ENCODE results near the gene AKAP8L. TPM values are rescaled to one million over a fixed set of nuclear protein-coding genes. Genes with fewer than 3 reads are reported as not detected.

AKAP8L gene
- 71.9 and 76.0 TPM in 2 replicates for total RNA-seq

GRCh38 chr19:15418579-15419412 lies at the start of gene AKAP8L:
Gene AKAP8L (minus strand): TSS chr19:15418988. CDS start chr19:15418923, 65 bp downstream.

DNA sequence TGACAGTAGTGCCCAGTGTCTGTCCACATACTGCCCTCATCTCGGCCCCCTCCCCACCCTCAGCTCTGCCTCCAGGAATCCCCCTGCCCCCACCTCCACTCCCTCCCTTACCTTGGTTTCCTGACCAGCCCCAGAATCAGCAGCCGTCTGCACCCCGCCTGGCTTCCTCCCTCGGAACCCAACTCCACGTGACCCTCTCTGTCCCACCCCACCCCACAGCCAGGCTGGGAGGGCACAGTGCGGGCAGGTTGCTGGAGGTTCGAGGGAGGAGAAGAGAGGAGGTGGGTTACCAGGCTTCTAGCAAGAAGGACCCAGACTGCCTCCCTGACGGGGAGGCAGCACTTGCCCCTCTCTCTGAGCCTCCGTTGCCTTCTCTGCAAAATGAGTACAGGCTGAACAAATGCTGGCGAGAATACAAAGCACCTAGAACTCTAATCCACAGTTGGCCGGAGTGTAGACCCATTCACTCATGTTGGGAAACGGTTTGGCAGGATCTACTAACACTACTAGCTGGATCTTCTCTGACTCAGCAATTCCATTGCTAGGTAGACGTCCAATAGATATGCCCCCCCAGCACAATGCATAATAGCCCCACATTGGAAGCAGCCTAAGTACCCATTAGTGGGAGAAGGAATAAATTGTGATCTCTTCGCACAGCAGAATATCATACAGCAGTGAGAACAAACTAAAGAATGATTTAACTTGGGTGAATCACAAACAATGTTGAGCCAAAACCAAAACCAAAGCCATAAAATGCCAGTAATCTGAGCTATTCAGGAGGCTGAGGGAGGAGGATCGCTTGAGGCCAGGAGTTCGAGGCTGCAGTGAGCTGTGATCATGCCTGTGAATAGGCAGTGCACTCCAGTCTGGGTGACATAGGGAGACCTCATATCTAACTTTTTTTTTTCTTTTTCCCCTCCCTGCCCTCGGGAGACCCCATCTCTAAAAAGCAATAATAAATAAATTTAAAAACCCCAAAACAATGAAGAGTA lies 45.9 kb upstream of the AKAP8L start, which contains the start of gene RASAL3:
Gene RASAL3 (minus strand): TSS at position 151 of the 992 bp plus-strand sequence. CDS start 186 bp downstream, outside the sequence.

GRCh38 chr19:15449620-15450527 lies 31.1 kb upstream of the AKAP8L start, which contains the start of gene WIZ:
Gene WIZ (minus strand): TSS chr19:15449956. CDS start chr19:15448307, 1,649 bp downstream.

GRCh38 chr19:15379083-15379998 lies 39.4 kb downstream of the AKAP8L start, which contains the start of gene AKAP8:
Gene AKAP8 (minus strand): TSS chr19:15379787. CDS start chr19:15379731, 56 bp downstream.

DNA sequence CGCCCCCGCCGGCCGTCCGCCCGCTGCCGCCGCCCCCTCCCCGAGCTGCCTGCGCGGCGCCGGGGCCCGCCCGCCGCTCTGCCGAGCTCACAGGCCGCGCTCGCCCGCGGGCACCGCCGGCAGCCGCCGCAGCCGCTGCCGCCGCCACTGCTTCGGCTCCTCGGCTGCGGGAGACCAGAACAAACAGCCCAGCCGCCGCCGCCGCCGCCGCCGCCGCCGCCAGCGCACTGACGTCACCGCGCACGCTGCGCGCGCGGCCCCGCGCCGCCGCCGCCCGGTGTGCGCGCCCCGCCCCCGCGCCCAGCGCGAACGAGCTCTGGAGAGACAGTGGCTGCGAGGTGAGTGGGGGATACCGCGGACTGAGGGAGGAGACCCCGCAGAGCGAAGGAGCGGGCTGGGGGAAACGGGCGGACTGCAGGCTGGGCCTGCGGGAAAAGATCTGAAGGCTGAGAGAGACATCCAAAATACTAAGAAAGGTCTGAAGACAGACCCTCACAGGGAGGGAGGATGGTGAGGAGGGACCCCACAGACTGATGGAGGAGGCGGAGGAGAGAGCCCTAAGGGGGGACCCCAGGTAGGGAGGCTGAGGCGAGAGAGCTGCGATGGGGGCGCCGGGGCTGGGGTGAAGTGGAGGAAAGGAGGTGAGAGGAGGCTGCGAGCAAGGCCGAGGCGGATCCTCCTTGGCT lies 86.3 kb downstream of the AKAP8L start, which contains the start of gene BRD4:
Gene BRD4 (minus strand): TSS at position 229 of the 686 bp plus-strand sequence. CDS start 59,440 bp downstream, outside the sequence.

Other genes starting within 250 kb of the AKAP8L start
- gene NOTCH3, start 218.0 kb downstream of the AKAP8L start, total RNA-seq, result 11.0 and 21.4 TPM in 2 replicates
- not detected in 2 replicates for gene EPHX3, start 186.5 kb downstream of the AKAP8L start, total RNA-seq
- gene BRD4, start 86.4 kb downstream of the AKAP8L start, total RNA-seq, result 17.6 and 19.2 TPM in 2 replicates
- 13.5 and 20.3 TPM in 2 replicates for gene AKAP8, start 39.2 kb downstream of the AKAP8L start, total RNA-seq
- gene WIZ, start 31.0 kb upstream of the AKAP8L start, total RNA-seq, result 6.2 and 8.5 TPM in 2 replicates
- 0.12 TPM in 1 of 2 replicates, not detected in the other for gene RASAL3, start 45.6 kb upstream of the AKAP8L start, total RNA-seq
- gene PGLYRP2, start 60.5 kb upstream of the AKAP8L start, total RNA-seq, result not detected in 2 replicates
- gene CYP4F22, start 89.5 kb upstream of the AKAP8L start, total RNA-seq, result not detected in 2 replicates
- under 0.01 TPM in 1 of 2 replicates, not detected in the other for gene CYP4F8, start 196.2 kb upstream of the AKAP8L start, total RNA-seq
- not detected in 2 replicates for gene CYP4F3, start 221.9 kb upstream of the AKAP8L start, total RNA-seq

All from uterine smooth muscle cell (primary cell).